Measurements from ENCODE around the gene RNF166.
"Not testable (repeated sequence)": the region's sequence is repeated elsewhere in the genome, so short reads cannot be mapped to it uniquely, and the experiment has no call there.

The RNF166 gene

DNA sequence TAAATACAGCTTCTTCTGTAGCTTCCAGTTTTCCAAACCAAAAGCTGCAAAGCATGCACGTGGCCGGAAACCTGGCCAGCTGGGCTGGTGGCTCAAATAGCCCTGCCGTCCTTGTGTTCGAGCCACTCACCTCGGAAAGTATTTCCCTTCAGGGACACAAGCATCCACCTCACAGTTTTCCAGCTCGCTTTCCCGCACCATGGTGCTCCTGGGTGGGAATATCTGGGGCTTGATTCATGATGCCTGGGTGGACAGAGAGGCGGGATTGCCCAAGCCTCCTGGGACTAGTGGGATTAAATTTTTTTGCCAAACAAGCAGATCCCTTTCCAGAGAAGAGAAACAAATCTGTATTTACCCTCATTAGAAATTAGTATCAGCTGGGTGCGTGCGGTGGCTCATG is 36.2 kb downstream of the RNF166 start:
- no peak for DNase-seq

DNA sequence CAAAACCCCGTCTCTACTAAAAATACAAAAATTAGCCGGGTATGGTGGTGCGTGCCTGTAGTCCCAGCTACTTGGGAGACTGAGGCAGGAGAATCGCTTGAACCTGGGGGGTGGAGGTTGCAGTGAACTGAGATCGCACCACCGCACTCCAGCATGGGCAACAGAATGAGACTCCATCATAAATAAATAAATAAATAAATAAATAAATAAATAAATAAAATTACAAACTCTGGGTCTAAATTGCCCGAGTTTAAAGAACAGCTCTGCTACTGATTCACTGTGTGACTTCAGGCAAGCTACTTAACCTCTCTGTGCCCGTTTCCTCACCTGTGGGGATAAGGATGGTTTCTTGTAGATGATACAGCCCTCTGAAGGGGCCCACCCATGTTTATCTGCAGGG is 36.7 kb downstream of the RNF166 start:
- not testable (repeated sequence) for DNase-seq

DNA sequence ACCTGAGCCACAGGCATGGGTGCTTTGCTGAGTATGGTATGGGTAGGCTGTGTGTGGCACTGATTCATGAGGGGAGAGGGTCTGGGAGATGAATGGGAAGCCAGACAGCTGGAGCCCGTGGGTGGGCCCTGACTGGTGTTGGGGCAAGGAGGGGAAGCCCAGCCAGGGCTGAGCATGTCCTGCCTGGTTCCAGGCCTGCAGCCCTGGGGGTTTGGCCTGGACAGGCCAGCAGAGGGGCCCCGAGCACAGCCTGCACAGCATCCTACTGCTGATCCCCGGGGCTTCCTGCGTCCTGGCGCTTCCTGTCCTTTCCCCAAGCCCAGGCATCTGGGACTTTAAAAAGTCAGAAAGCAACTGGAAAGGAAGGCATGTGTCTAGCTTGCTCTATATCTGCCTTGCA is 38.7 kb downstream of the RNF166 start:
- no peak for DNase-seq

DNA sequence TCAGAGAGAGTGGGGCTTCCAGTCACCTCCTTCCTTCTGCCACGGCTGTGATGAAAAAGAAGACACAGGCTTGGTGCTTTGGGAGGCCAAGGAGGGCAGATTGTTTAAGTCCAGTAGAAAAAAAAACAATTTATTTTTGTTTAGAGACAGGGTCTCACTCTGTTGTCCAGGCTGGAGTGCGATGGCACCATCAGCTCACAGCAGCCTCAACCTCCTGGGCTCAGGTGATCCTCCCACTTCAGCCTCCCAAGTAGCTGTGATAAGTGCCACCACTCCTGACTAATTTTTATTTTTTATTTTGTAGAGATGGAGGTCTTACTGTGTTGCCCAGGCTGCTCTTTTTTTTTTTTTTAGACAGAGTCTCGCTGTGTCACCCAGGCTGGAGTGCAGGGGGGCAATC is 40.6 kb downstream of the RNF166 start:
- no peak for DNase-seq

DNA sequence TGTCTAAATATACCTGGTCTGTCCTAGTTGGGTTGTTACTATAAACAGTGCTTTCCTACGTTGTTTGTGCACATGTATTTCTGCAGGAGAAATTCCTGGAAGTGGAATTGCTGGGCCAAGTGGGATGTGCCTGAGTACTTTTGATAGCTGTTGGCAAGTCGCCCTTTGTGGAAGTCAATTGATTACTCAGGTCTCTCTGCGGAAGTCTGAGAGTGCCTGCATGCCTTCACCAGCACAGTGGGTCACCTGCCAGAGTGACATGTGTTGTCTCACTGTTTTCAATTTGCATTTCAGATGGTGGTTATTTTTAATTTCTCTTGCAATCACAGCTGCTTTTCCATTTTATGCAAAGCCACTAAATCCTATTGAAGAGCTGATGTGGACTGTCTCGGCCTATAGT is 41.1 kb downstream of the RNF166 start:
- no peak for DNase-seq

DNA sequence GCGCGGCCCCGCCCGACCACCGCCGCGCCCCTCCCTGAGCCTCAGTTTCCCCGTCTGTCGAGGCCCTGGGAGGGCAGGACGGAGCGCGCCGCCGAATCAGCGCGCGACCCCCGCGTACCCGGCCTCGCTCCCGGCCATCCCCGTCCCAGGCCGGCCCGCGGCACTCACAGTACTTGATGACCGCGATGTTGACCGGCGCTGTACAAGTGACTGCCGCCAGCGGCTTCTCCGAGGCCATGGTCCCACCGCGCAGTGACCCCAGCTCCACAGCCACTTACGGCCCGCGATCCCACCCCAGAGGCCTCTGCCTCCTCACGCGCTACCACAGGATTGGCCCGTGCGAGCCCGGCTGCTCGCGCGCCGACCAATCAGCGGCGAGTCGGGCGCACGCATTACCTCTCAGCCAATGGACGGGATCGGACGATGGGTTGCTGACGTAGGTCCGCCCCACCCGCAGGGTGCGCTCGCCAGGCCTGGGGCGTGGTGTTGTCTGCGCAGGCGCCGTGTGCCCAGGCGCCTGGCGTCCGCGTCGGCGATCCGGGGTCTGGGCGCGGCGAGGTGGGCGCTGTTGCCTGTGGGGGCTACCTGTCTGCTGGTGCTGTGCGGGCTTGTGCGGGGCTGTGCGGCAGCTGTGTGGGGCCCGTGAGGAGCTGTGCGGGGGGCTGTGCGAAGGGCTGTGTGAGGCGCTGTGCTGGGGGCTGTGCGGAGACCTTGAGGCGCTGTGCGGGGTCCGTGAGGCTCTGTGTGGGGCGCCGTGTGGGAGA is 43.2 kb downstream of the RNF166 start, which contains the start of gene MVD:
MVD (minus strand) TSS at position 249 of the 764 bp plus-strand sequence; CDS start at position 238, 11 bp downstream.
- peak; percentile 96 for DNase-seq

DNA sequence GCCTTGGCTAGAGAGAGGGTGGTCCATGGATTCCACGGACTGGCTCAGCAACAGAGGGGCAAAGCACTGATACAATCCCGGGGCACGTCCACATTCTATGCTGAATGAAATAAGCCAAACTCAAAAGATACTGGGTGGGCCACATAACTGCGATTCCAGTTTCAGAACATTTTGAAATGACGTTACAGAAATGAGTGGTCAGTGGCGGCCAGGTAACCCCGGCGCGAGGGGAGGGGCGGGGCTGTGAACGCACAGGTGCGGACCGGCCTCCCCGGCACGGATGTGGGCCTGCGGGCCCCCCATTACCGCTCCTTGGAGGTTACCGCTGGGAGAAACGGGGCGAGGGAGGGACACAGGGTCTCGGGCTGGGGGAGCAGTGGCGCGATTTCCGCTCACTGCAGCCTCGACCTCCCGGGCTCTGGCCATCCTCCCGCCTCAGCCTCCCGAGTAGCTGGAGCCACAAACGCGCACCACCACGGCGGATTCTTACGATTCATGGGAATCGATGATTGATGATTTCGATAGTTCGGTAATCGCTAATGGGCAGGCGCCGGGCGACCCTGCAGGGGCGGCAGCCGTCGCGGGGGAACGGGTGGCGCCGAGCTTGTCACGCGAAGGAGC is 43.9 kb downstream of the RNF166 start:
- DNase-seq: no peak

DNA sequence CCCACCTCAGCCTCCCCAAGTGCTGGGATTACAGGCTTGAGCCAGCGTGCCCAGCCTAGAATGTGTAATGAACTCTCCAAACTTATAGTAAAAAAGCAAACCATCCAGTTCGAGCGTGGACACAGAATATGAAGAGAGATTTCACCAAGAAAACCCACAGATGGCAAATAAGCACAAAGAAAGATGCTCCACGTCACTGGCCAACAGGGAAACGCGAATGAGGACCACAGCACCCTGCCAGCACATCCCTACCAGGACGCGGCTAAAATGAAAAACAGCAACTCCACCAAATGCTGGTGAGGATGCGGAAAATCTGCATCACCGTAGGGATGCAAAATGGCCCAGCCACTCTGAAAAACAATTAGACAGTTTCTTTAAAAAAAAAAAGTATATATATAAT is 44.7 kb downstream of the RNF166 start:
- DNase-seq: no peak

DNA sequence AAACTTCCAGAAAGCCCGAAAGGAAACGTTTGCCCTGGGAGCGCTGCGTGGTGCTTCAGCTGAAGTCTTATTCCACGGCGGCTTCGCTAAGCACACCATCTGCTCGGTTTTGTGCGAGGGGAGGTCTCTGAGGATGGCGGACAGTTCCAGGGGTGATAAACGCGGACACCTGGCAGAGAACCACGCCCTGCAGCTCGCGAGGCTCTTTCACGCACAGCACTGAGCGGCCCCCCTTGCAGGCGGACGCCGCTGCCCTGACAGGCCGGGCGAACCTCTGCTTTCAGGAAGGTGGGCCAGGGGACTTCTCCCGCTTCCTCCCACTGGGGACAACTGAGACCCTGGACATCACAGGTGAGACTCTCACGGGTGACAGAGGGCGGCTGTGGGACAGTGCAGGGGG is 47.0 kb downstream of the RNF166 start:
- DNase-seq: no peak

DNA sequence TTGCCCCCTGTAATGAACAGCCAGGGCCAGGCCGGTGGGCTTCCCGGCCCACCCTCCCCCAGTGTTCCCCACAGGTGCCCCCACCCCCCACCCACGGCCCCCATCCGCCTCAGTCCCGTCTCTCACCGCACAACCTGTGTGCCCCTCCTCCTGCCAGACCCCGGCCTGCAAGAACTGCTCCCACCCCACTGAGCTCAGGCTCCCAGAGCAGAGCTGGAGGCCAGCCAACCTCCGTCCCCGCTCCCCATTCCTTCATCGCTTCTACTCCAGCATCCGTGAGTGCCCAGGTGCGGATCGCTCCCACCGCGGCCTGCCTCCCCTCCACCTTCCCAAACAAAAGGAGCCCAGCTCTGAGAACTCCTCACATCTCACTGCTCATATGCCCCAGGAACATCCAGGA is 47.5 kb downstream of the RNF166 start:
- DNase-seq: no peak

DNA sequence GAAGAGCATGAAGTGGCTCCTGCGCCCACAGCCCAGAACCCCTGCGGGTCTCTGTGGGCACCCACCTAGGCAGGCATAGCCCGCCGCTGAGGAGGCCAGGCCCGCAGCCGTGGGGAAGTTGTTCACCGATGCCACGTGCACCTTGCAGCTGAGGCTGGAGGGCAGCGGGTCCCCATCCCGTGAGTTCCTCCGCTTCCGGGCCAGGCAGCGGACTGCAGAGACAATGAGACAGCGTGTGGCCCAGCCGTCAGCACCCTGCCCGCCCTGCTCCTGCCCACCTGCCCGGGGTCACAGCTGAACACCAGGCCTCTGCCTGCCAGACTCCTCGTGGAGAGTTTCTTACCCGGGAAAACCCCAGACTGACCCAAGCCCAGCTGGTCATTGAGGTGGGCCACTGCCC is 48.8 kb downstream of the RNF166 start:
- no peak for DNase-seq

DNA sequence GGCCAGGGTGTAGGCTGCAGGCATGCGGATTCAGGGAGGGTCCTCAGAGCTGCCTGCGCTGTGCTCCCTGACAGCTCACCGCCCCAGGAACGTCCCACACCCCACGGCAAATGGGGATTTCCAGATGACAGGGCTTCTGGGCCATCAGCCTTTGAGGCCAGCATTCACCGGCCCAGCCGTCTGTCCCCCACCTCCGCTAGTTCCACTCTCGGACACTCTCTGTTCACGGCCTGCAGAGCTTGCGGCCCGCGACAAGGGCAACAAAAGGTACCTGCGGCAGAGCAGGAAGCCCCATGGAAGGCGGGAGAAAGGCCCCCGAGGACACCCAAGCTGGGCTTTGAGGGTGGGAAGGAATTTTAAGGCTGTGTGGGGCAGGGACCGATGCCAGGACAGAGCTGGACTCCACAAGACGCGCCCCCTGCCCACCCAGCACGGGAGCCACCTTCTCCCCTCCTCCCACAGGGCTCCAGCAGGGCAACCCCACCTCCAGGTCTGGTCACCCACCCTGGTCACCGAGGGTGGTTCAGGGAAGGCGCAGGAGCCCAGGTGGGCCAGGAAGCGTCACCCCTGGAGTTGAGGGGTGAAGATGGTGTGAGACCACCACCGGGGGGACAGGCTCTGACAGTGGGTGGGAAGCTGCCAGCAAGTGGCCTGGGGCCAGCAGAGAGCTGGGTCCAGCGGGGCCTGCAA is 49.8 kb downstream of the RNF166 start:
- no peak for DNase-seq

DNA sequence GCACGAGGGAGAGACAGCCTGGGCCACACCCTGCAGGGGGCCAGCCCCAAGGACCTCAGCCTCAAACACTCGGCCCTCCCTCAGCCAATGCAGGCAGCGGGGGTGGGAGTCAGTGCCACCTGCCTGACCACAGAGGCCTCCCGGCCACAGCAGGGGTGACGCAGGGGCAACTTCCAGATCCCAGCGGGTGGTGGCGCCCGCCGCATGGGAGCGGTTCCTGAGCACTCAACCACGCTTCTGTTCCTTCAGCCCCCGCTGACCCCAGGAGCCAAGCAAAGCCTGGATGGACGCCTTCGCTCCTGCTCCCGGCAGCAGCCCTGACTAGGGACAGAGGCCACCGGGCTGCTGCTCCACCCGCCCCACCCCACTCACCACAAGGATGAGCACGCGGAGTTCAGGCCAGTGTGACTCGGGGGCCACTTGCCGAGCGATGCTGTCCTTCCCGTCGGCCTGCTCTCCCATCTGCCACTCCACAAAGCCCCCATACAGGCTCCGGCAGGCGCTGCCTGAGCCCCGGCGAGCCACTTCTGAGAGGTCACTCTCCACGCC is 50.4 kb downstream of the RNF166 start:
- DNase-seq: no peak

DNA sequence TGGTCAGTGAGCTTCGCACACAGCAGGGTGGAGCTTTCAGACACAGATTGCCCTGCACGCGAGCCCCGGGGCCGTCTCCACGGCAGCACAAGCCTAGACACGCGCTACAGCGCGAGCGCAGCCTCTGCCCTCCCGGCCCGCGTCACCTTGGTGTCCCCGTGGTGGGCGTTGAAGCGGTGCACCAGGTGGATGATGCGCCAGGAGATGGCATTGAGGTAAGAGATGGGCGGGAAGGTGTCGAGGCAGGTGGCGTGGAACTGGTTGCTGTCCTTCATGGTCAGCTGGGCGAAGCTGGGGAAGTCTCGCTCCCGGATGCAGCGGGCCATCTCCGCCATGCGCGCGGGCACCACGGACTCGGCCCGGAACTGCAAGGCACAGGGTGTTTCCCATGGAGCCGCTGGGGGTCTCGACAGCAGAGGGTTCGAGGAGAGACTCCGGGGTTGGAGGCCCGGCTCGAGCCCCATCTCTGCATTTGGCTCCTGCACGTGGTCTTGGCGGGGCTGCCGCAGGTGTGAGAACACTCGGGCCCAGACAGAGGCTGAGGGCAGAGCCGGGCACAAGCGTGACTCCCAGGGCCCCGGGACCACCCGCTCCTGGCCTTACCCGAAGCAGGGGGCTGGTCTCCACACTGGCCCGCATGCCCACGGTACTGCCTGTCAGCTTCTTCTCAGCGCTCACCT is 51.0 kb downstream of the RNF166 start:
- DNase-seq: no peak

DNA sequence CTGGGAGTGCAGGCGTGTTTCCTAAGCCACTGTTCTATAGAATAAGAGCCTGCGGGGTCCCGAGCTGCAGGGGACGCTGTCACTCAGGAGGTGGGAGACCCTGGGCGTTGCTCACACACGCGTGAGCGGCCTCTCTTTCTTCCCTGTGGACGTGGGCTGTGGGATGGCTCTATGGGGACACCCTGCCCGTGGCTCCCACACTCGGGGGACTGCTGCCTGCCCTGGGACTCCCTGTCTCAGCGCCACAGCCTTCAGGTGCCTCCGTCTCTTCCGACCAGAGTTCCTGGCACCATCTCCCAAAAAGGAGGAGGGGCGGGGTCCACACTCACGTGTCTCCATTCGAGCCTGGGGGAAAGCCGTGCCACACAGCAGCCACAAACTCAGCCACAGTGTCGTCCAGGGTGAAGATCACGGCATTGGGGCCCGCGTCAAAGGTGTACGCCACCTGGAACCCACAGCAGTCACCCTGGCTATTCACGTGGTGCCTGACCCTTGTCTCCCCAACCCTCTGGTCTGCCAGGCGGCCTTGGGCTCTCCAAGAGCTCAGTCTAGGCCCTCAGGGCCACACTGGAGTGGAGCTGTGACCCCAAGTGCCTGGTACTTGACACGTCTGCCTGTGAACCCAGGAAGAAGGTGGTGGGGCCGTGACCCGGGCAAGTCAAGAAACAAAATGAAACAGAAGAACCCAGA is 51.7 kb downstream of the RNF166 start:
- DNase-seq: no peak

DNA sequence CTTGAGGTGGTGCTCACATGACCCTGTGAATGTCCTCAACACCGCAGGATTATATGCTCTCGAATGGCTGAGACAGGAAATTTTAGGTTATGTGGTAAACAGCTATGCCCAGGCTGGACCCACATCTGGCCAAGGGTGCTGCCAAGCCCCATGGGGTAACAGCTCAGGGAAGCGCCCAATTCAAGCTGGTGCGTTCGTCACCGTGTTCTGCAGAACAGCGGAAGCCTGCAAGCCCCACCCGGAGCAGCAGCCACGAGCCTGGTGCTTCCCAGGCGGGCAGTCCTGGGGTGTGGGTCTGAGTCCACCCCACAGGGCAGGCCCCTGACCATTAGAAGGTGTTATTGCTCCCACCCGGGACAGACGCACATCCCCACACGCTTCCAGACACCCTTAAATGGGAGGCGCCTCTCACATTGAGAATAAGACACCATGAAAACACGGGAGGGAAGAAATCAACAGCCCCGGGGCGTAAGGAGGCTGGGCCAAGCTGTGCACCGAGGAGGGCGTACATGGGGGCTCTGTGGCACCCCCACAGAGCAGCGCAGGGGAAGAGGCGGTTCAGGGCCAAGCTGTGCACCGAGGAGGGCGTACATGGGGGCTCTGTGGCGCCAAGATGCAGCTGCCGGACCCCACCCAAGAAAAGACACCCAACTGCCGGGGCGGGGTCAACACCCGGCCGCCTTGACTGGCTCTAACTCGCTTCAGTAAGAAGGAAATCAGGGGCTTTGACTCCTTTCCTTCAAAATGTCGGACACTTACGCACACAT is 52.4 kb downstream of the RNF166 start:
- no peak for DNase-seq

DNA sequence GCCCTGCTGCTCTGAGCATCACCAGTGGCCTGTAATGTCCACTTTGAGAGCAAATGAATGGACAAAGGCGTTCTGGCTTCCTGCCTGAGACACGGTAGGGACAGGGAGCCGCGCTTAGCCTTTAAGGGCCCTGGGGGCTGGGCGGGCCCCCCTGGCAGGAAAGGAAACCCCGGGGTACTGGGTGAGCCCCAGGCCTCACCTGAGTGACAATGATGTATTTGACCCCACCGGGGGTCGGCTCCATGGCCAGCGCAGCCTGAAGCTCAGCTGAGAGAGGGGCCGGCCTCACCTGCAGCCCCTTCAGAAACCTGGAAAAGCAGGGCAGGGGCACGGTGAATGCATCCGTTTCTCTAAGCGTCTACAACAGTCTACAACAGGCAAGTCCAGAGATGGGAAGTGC is 53.1 kb downstream of the RNF166 start:
- DNase-seq: no peak

DNA sequence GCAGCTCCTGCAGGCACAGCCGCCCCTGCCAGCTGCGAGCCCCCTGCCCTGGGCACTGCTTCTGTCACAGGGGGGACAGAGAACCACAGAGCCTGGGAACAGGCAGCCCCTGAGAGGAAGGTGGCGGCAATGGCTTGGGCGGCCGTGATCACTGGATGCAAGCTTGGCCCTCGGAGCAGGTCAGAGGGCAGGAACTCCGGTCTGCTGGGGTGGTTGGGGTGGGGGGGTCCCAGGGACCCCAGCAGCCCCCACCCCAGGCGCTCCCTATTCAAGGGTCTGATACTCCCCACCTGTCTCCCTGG is 53.5 kb downstream of the RNF166 start:
- DNase-seq: no peak

DNA sequence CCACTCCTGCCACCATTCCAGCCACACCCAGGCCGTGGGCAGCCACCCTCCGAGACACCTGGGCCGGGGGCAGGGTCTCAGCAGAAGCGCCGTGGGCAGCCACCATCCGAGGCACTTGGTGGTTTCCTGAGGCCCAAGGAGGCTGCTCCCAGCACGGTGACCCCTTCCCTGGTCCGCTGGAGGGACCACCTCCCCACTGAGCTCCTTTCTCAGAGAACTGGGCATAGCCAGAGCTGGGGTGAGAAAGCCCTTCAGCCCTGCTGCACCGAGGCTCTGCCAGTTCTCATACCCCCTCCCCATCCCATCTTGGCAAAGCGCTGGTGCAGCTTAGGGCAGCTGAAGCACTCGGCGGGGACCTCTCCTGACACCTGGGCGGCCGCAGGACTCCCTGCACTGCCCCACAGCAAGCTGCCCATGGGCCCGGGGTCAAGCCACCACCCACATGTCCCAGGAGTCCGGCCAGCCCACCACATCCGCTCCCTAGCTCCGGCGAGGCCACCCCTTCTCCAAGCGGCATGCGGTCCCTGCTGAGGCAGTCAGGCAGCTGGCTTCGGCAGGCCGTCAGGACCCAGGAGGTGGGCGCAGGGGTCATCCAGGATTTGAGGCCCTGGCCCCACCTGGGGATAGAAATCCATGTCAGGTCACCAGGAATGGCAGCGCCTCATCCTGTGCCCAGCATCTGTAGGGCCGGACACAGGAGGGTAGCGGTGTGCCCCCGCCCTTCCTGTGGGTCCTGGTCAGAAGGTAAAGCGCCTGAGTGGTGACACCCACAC is 54.0 kb downstream of the RNF166 start:
- no peak for DNase-seq

DNA sequence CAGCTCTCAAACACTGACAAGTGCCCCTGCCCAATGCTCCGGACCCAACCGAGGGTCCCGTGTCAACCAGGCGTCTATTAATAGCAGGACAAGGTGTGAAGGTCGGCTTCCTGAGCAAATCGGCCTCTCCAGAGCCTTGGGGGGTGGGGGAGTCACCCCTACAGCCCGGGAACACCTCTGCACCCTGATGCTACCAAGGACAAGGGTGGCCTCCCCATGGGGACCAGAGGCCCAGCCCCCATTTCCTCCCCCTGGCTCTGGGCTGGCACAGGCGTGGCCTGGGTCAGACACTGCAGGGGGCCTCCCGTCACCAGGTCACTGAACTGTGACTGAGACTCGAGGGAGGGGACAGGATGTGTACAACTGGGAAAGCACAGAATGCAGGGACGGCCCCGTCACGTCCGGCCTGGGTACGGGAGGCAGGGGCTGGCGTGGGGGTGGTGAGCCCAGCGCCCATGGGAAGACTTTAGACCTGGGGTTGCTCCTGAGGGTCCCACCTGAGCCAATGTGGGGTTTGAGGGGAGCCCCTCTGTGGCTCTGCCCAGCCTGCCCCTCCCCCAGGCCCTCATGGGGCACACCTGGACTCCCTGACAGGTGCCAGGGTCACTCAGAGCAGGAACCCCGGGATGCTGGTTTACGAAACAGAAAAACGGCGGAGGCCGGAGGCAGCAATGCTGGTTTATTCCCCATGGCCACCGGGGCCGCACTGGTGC is 54.8 kb downstream of the RNF166 start:
- peak; percentile 57 for DNase-seq

Measured in activated gamma-delta T cell (primary cell).